Epithelial cell of proximal tubule (primary cell): ENCODE data around the gene PLXNB3. TPM values are rescaled to one million over a fixed set of nuclear protein-coding genes. Genes with fewer than 3 reads are reported as not detected.

Experiments used
- DNase-seq: peaks from one replicate; pipeline ENCODE4 v3.0.0-alpha.2; 2011; ENCODE audit warnings: low read depth
- H3K4me3 ChIP-seq: 2 replicates; pipeline ENCODE4 v1.5.1; 2011; ENCODE audit warnings: low read depth, mild to moderate bottlenecking, low read length
- CTCF ChIP-seq: conservative IDR thresholded peaks from 2 replicates; pipeline ENCODE4 v1.5.1; 2012; ENCODE audit warnings: low read depth, mild to moderate bottlenecking, low read length
- total RNA-seq: library from RNA; depleted of rRNA; stranded (reverse); fragments of >200 nt; gene quantifications from 2 replicates; pipeline ENCODE4 v1.2.3, GENCODE V29; 2015

PLXNB3 gene
- total RNA-seq, 1 donor from 2014 or later = 7.4 TPM

- TF ChIP-seq CTCF = no peak
- no peak for DNase-seq
Observed at GRCh38 chrX:153799326-153799725, 35.3 kb downstream of the PLXNB3 start.

GRCh38 chrX:153800177-153800722 lies 36.2 kb downstream of the PLXNB3 start:
- TF ChIP-seq CTCF = no peak
- no peak overlapping the region for H3K4me3 ChIP-seq
- DNase-seq = no peak

More at GRCh38 chrX:153799326-153799725, 35.3 kb downstream of the PLXNB3 start:
- H3K4me3 ChIP-seq = no peak overlapping the region

GRCh38 chrX:153800746-153801145 lies 36.7 kb downstream of the PLXNB3 start:
- no peak overlapping the region for H3K4me3 ChIP-seq
- no peak for TF ChIP-seq CTCF
- no peak for DNase-seq

GRCh38 chrX:153801669-153802068 lies 37.6 kb downstream of the PLXNB3 start:
- H3K4me3 ChIP-seq = no peak overlapping the region
- DNase-seq = no peak
- TF ChIP-seq CTCF = no peak

- TF ChIP-seq CTCF = no peak
- no peak overlapping the region for H3K4me3 ChIP-seq
- DNase-seq = no peak
Observed at GRCh38 chrX:153802513-153803045, 38.5 kb downstream of the PLXNB3 start.

GRCh38 chrX:153803211-153804099 lies 39.4 kb downstream of the PLXNB3 start:
- TF ChIP-seq CTCF = no peak
- no peak for DNase-seq
- H3K4me3 ChIP-seq = no peak overlapping the region
